Coronary artery (tissue), 2 donors: ENCODE measurements around the gene EGLN3.

Experiments used
- DNase-seq: peaks from one replicate; pipeline ENCODE4 v3.0.0-alpha.2; 2017; ENCODE audit warnings: low spot score
- H3K27ac ChIP-seq, 2 donors: fragments of 200-600 bp; sonication (generic); one replicate each; pipeline ENCODE4 v1.5.1; 2016 to 2019
- H3K4me3 ChIP-seq: fragments of 200-600 bp; sonication (generic); 2 replicates; pipeline ENCODE4 v1.5.1; 2016; ENCODE audit warnings: mild to moderate bottlenecking, moderate library complexity
- CTCF ChIP-seq: fragments of 200-600 bp; sonication (generic); IDR thresholded peaks from one replicate; pipeline ENCODE4 v1.5.1; 2019; ENCODE audit warnings: antibody characterized with exemption

EGLN3 gene

GRCh38 chr14:33876274-33876673 lies 74.6 kb downstream of the EGLN3 start:
- no peak overlapping the region for H3K27ac ChIP-seq
- H3K4me3 ChIP-seq, result no peak overlapping the region
- DNase-seq, result no peak
- no peak for TF ChIP-seq CTCF
